SIG-M5 (cell line): Measurements from ENCODE around the gene OPRM1.
"Not testable (repeated sequence)": the region's sequence is repeated elsewhere in the genome, so short reads cannot be mapped to it uniquely, and the experiment has no call there.

Experiments
- DNase-seq: peaks from one replicate; lab custom pipeline; 2025; lab: John Stamatoyannopoulos, UW

Gene OPRM1

GRCh38 chr6:154039231-154039842, at the start of gene OPRM1:
Gene OPRM1, plus strand, starts transcription at chr6:154039240. Its CDS starts 305 bp downstream, at chr6:154039545.
- no peak for DNase-seq

GRCh38 chr6:153989989-153990388, 49.1 kb upstream of the OPRM1 start:
- DNase-seq: no peak

GRCh38 chr6:153994004-153994403, 45.0 kb upstream of the OPRM1 start:
- no peak for DNase-seq

GRCh38 chr6:153994811-153995210, 44.2 kb upstream of the OPRM1 start:
- DNase-seq: no peak

GRCh38 chr6:153997221-153997620, 41.8 kb upstream of the OPRM1 start:
- no peak for DNase-seq

- DNase-seq: no peak
Measured at GRCh38 chr6:154001494-154002285, 37.4 kb upstream of the OPRM1 start.

- no peak for DNase-seq
Measured at GRCh38 chr6:154002894-154003293, 36.1 kb upstream of the OPRM1 start.

- DNase-seq: no peak
Measured at GRCh38 chr6:154010371-154010770, 28.7 kb upstream of the OPRM1 start.

- no peak for DNase-seq
Measured at GRCh38 chr6:154012852-154013251, 26.2 kb upstream of the OPRM1 start.

GRCh38 chr6:154017786-154018185, 21.3 kb upstream of the OPRM1 start:
- DNase-seq: no peak

GRCh38 chr6:154030646-154031045, 8.4 kb upstream of the OPRM1 start:
- DNase-seq: no peak

- DNase-seq: no peak
Measured at GRCh38 chr6:154041001-154041400, 2.0 kb downstream of the OPRM1 start.

- DNase-seq: no peak
Measured at GRCh38 chr6:154053141-154053540, 14.1 kb downstream of the OPRM1 start.

GRCh38 chr6:154056536-154056935, 17.5 kb downstream of the OPRM1 start:
- DNase-seq: no peak

- no peak for DNase-seq
Measured at GRCh38 chr6:154057098-154057497, 18.1 kb downstream of the OPRM1 start.

GRCh38 chr6:154058963-154059680, 20.1 kb downstream of the OPRM1 start:
- DNase-seq: no peak

- no peak for DNase-seq
Measured at GRCh38 chr6:154060076-154060475, 21.0 kb downstream of the OPRM1 start.

- no peak for DNase-seq
Measured at GRCh38 chr6:154070041-154070440, 31.0 kb downstream of the OPRM1 start.

GRCh38 chr6:154070657-154071056, 31.6 kb downstream of the OPRM1 start:
- DNase-seq: no peak

GRCh38 chr6:154071236-154071635, 32.2 kb downstream of the OPRM1 start:
- DNase-seq: no peak

- no peak for DNase-seq
Measured at GRCh38 chr6:154071711-154072110, 32.7 kb downstream of the OPRM1 start.

GRCh38 chr6:154078596-154078995, 39.6 kb downstream of the OPRM1 start:
- DNase-seq: not testable (repeated sequence)
